Measurements from ENCODE around the gene RNF222. TPM values are rescaled to one million over a fixed set of nuclear protein-coding genes. Genes with fewer than 3 reads are reported as not detected.
"Not testable (repeated sequence)": the region's sequence is repeated elsewhere in the genome, so short reads cannot be mapped to it uniquely, and the experiment has no call there.

Gene RNF222
- total RNA-seq, 2 donors from 2014 or later, result not detected

GRCh38 chr17:8402921-8403536 lies 5.4 kb upstream of the RNF222 start:
- Histone ChIP-seq H3K27ac (ENCODE audit: low read depth, low read length) (no peak overlapping the region), H3K36me3 (ENCODE audit: control insufficient read depth, insufficient read depth, low read length) (no peaks in the 10 kb centered on the region), H3K4me3 (ENCODE audit: low read length) (no peak overlapping the region), H3K9me3 (ENCODE audit: control insufficient read depth, low read length) (no peaks in the 10 kb centered on the region), H3K4me1 (ENCODE audit: control insufficient read depth, insufficient read depth, low read length) (no peaks in the 10 kb centered on the region), H3K9ac (ENCODE audit: extremely low read depth, low read length, poor library complexity, severe bottlenecking) (no peak overlapping the region), H3K27me3 (ENCODE audit: control insufficient read depth, insufficient read depth, low read length, poor library complexity, severe bottlenecking) (no peaks in the 10 kb centered on the region)
- no peaks in the 10 kb centered on the region for H3K9me3 Mint-ChIP-seq
- no peak for TF ChIP-seq CTCF (conservative IDR thresholded peaks at IDR 0.05)
- DNase-seq, result no peak
- no peak overlapping the region for H3K27ac Mint-ChIP-seq
- 88 to 91% methylated on average over 10 to 11 of the region's 11 CpGs for WGBS, 2 experiments (ENCODE audit: insufficient coverage in 1 of 2, insufficient read length in 1 of 2)
- H3K4me3 Mint-ChIP-seq, result no peak overlapping the region
- H3K27me3 Mint-ChIP-seq (ENCODE audit: insufficient read depth), result peaks cover 10% of the 10 kb centered on the region
- no peaks in the 10 kb centered on the region for H3K4me1 Mint-ChIP-seq
- H3K36me3 Mint-ChIP-seq (ENCODE audit: low read depth), result no peaks in the 10 kb centered on the region

GRCh38 chr17:8401107-8401506 lies 3.5 kb upstream of the RNF222 start:
- Mint-ChIP-seq H3K4me1 (no peaks in the 10 kb centered on the region), H3K27ac (no peak overlapping the region), H3K4me3 (no peak overlapping the region), H3K9me3 (no peaks in the 10 kb centered on the region), H3K27me3 (ENCODE audit: insufficient read depth) (peaks cover 23% of the 10 kb centered on the region), H3K36me3 (ENCODE audit: low read depth) (no peaks in the 10 kb centered on the region)
- H3K36me3 ChIP-seq (ENCODE audit: control insufficient read depth, insufficient read depth, low read length), result no peaks in the 10 kb centered on the region
- H3K27me3 ChIP-seq (ENCODE audit: control insufficient read depth, insufficient read depth, low read length, poor library complexity, severe bottlenecking), result peaks cover 6% of the 10 kb centered on the region
- TF ChIP-seq CTCF (conservative IDR thresholded peaks at IDR 0.05), result no peak
- no peak overlapping the region for H3K9ac ChIP-seq (ENCODE audit: extremely low read depth, low read length, poor library complexity, severe bottlenecking)
- H3K4me1 ChIP-seq (ENCODE audit: control insufficient read depth, insufficient read depth, low read length), result peaks cover 4% of the 10 kb centered on the region
- DNase-seq, result no peak
- H3K27ac ChIP-seq (ENCODE audit: low read depth, low read length), result no peak overlapping the region
- H3K4me3 ChIP-seq (ENCODE audit: low read length), result no peak overlapping the region
- WGBS, 2 experiments (ENCODE audit: insufficient coverage in 1 of 2, insufficient read length in 1 of 2), result 87 to 89% methylated on average over 1 of the region's 2 CpGs
- H3K9me3 ChIP-seq (ENCODE audit: control insufficient read depth, low read length), result no peaks in the 10 kb centered on the region

- Histone ChIP-seq H3K9me3 (ENCODE audit: control insufficient read depth, low read length) (no peaks in the 10 kb centered on the region), H3K4me3 (ENCODE audit: low read length) (no peak overlapping the region), H3K27ac (ENCODE audit: low read depth, low read length) (no peak overlapping the region), H3K36me3 (ENCODE audit: control insufficient read depth, insufficient read depth, low read length) (no peaks in the 10 kb centered on the region), H3K9ac (ENCODE audit: extremely low read depth, low read length, poor library complexity, severe bottlenecking) (no peak overlapping the region), H3K4me1 (ENCODE audit: control insufficient read depth, insufficient read depth, low read length) (peaks cover 4% of the 10 kb centered on the region), H3K27me3 (ENCODE audit: control insufficient read depth, insufficient read depth, low read length, poor library complexity, severe bottlenecking) (peaks cover 18% of the 10 kb centered on the region)
- H3K27ac Mint-ChIP-seq, result no peak overlapping the region
- H3K4me1 Mint-ChIP-seq, result no peaks in the 10 kb centered on the region
- no peaks in the 10 kb centered on the region for H3K36me3 Mint-ChIP-seq (ENCODE audit: low read depth)
- DNase-seq, result no peak
- H3K4me3 Mint-ChIP-seq, result no peak overlapping the region
- peaks cover 27% of the 10 kb centered on the region for H3K27me3 Mint-ChIP-seq (ENCODE audit: insufficient read depth)
- no peak for TF ChIP-seq CTCF (conservative IDR thresholded peaks at IDR 0.05)
- no peaks in the 10 kb centered on the region for H3K9me3 Mint-ChIP-seq
- 75 to 88% methylated on average over 5 to 6 of the region's 6 CpGs for WGBS, 2 experiments (ENCODE audit: insufficient coverage in 1 of 2, insufficient read length in 1 of 2)
Observed at GRCh38 chr17:8398980-8399379, 1.4 kb upstream of the RNF222 start.

GRCh38 chr17:8394497-8394896 lies 3.1 kb downstream of the RNF222 start:
- H3K27me3 Mint-ChIP-seq (ENCODE audit: insufficient read depth), result peaks cover 23% of the 10 kb centered on the region

More at GRCh38 chr17:8394497-8394896, 3.1 kb downstream of the RNF222 start:
- not testable (repeated sequence) for H3K4me1 ChIP-seq (ENCODE audit: control insufficient read depth, insufficient read depth, low read length); H3K4me3 ChIP-seq (ENCODE audit: low read length); H3K4me3 Mint-ChIP-seq; H3K27ac ChIP-seq (ENCODE audit: low read depth, low read length); DNase-seq; H3K4me1 Mint-ChIP-seq; H3K36me3 ChIP-seq (ENCODE audit: control insufficient read depth, insufficient read depth, low read length); H3K36me3 Mint-ChIP-seq (ENCODE audit: low read depth); H3K9me3 Mint-ChIP-seq; H3K27ac Mint-ChIP-seq; H3K9me3 ChIP-seq (ENCODE audit: control insufficient read depth, low read length); H3K9ac ChIP-seq (ENCODE audit: extremely low read depth, low read length, poor library complexity, severe bottlenecking)
- H3K27me3 ChIP-seq (ENCODE audit: control insufficient read depth, insufficient read depth, low read length, poor library complexity, severe bottlenecking), result peaks cover 18% of the 10 kb centered on the region
- 90 to 95% methylated on average over 9 of the region's 9 CpGs for WGBS, 2 experiments (ENCODE audit: insufficient coverage in 1 of 2, insufficient read length in 1 of 2)
